ENCODE data around the gene SLC10A3.

DNA sequence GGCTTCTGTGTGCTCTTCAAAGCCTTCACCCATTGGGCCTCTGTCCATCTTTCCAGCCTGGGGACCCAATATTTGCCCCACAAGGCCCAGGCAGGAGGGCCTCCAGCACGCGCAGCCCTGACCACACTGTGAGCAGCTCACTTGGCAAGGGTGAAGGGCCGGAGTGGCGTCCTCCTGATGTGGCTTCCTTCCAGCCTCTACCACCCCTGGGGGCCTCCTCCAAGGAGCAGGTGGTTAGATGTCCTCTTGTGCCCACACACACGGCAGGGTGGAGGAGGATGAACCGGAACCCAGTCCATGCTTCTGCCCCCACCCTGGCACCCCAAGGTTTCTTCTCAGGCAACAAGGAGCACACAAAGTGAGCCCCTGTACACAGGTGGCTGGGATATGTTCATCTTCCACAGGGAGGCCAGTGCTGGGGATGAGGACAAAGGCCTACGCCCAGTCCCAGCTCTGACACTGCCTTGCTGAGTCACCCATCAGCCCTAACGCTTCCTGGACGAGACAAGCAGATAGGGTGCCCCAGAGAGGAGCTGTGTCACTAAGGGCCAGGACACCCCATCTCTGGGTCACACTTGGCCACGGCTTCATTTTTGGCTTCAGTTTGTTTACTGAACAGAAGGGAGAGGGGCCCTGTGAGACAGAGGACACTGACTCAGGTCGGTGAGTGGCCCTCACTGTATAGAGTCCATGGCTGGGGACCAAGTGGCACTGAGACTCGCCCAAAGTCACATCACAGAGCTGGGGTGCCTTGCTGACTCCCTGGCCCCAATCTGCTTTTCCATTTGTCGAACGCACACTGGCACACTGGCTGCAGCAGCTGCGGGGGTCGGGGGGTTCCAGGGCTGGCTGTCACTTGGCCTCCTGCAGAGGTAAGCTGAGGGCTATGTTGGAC, 5.9 kb downstream of the SLC10A3 start:
- TF ChIP-seq JUNB (IDR thresholded peaks at IDR 0.05) (no peak), SRF (IDR thresholded peaks at IDR 0.05; ENCODE audit: low read depth in 2 of 2, low read length in 2 of 2) (no peak), EZH2 (IDR thresholded peaks at IDR 0.05; ENCODE audit: borderline replicate concordance, control insufficient read depth, low read depth, low read length) (no peak), POLR2A (IDR thresholded peaks at IDR 0.05; ENCODE audit: low read depth, low read length) (no peak), CHD1 (IDR thresholded peaks at IDR 0.05; ENCODE audit: low read depth, low read length) (no peak), LARP7 (IDR thresholded peaks at IDR 0.05) (no peak), ZZZ3 (IDR thresholded peaks at IDR 0.05; ENCODE audit: control insufficient read depth, insufficient read length, low read depth) (no peak), MXI1 (IDR thresholded peaks at IDR 0.05; ENCODE audit: low read depth, low read length) (no peak), ETV6 (conservative IDR thresholded peaks at IDR 0.05 in 1 of 2, IDR thresholded peaks at IDR 0.05 in 1 of 2; ENCODE audit: borderline replicate concordance in 1 of 2, low read depth in 1 of 2) (no peak), EP300 (IDR thresholded peaks at IDR 0.05; ENCODE audit: borderline replicate concordance in 1 of 2, control insufficient read depth in 1 of 2, low read depth in 2 of 2, low read length in 2 of 2) (no peak)
- TF ChIP-seq, protein P1, sequence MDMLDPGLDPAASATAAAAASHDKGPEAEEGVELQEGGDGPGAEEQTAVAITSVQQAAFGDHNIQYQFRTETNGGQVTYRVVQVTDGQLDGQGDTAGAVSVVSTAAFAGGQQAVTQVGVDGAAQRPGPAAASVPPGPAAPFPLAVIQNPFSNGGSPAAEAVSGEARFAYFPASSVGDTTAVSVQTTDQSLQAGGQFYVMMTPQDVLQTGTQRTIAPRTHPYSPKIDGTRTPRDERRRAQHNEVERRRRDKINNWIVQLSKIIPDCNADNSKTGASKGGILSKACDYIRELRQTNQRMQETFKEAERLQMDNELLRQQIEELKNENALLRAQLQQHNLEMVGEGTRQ (IDR thresholded peaks at IDR 0.05; ENCODE audit: borderline replicate concordance, low read depth, low read length) = no peak
- TF ChIP-seq, protein P2, sequence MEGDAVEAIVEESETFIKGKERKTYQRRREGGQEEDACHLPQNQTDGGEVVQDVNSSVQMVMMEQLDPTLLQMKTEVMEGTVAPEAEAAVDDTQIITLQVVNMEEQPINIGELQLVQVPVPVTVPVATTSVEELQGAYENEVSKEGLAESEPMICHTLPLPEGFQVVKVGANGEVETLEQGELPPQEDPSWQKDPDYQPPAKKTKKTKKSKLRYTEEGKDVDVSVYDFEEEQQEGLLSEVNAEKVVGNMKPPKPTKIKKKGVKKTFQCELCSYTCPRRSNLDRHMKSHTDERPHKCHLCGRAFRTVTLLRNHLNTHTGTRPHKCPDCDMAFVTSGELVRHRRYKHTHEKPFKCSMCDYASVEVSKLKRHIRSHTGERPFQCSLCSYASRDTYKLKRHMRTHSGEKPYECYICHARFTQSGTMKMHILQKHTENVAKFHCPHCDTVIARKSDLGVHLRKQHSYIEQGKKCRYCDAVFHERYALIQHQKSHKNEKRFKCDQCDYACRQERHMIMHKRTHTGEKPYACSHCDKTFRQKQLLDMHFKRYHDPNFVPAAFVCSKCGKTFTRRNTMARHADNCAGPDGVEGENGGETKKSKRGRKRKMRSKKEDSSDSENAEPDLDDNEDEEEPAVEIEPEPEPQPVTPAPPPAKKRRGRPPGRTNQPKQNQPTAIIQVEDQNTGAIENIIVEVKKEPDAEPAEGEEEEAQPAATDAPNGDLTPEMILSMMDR (IDR thresholded peaks at IDR 0.05 in 2 of 3, conservative IDR thresholded peaks at IDR 0.05 in 1 of 3; ENCODE audit: control insufficient read depth in 2 of 3, extremely low read depth in 1 of 3, insufficient read depth in 1 of 3, low read depth in 3 of 3, low read length in 3 of 3) = no peak

Data from GM12878 (cell line).